Measurements from ENCODE around the gene XG.
"Not testable (repeated sequence)": the region's sequence is repeated elsewhere in the genome, so short reads cannot be mapped to it uniquely, and the experiment has no call there.

Gene XG

GRCh38 chrX:2751874-2752300 lies at the start of gene XG:
Gene XG, plus strand, starts transcription at chrX:2752040. Its CDS starts 235 bp downstream, at chrX:2752275.
- DNase-seq (ENCODE audit: low spot score): not testable (repeated sequence)

- DNase-seq (ENCODE audit: low spot score): no peak
Measured at GRCh38 chrX:2703991-2704369, 47.9 kb upstream of the XG start.

GRCh38 chrX:2705046-2705832 lies 46.6 kb upstream of the XG start:
- DNase-seq (ENCODE audit: low spot score): no peak

- no peak for DNase-seq (ENCODE audit: low spot score)
Measured at GRCh38 chrX:2707334-2707760, 44.5 kb upstream of the XG start.

GRCh38 chrX:2708021-2708420 lies 43.8 kb upstream of the XG start:
- no peak for DNase-seq (ENCODE audit: low spot score)

- no peak for DNase-seq (ENCODE audit: low spot score)
Measured at GRCh38 chrX:2708592-2709188, 43.1 kb upstream of the XG start.

GRCh38 chrX:2709556-2709955 lies 42.3 kb upstream of the XG start:
- DNase-seq (ENCODE audit: low spot score): no peak

GRCh38 chrX:2710041-2710840 lies 41.6 kb upstream of the XG start:
- DNase-seq (ENCODE audit: low spot score): no peak

GRCh38 chrX:2711441-2711840 lies 40.4 kb upstream of the XG start:
- DNase-seq (ENCODE audit: low spot score): no peak

GRCh38 chrX:2712428-2712827 lies 39.4 kb upstream of the XG start:
- DNase-seq (ENCODE audit: low spot score): no peak

GRCh38 chrX:2712890-2713840 lies 38.7 kb upstream of the XG start:
- no peak for DNase-seq (ENCODE audit: low spot score)

GRCh38 chrX:2714551-2714950 lies 37.3 kb upstream of the XG start:
- no peak for DNase-seq (ENCODE audit: low spot score)

GRCh38 chrX:2715066-2715600 lies 36.7 kb upstream of the XG start:
- DNase-seq (ENCODE audit: low spot score): no peak

- no peak for DNase-seq (ENCODE audit: low spot score)
Measured at GRCh38 chrX:2717312-2717711, 34.5 kb upstream of the XG start.

GRCh38 chrX:2718821-2719220 lies 33.0 kb upstream of the XG start:
- no peak for DNase-seq (ENCODE audit: low spot score)

GRCh38 chrX:2719774-2720447 lies 31.9 kb upstream of the XG start:
- no peak for DNase-seq (ENCODE audit: low spot score)

GRCh38 chrX:2723286-2723879 lies 28.5 kb upstream of the XG start:
- DNase-seq (ENCODE audit: low spot score): no peak

GRCh38 chrX:2727264-2727663 lies 24.6 kb upstream of the XG start:
- not testable (repeated sequence) for DNase-seq (ENCODE audit: low spot score)

GRCh38 chrX:2732076-2732475 lies 19.8 kb upstream of the XG start:
- DNase-seq (ENCODE audit: low spot score): no peak

- no peak for DNase-seq (ENCODE audit: low spot score)
Measured at GRCh38 chrX:2732649-2733048, 19.2 kb upstream of the XG start.

- DNase-seq (ENCODE audit: low spot score): no peak
Measured at GRCh38 chrX:2733286-2733685, 18.6 kb upstream of the XG start.

Measured in hematopoietic multipotent progenitor cell treated with erythropoietin and hydrocortisone succinate and interleukin-3 and kit ligand, for 17 days (in vitro differentiated cells).